Mucosa of rectum (tissue), 2 donors: ENCODE measurements around the gene LAMC3.

Experiments
- H3K27ac ChIP-seq, 2 donors: one replicate each; pipeline ENCODE4 v1.7.0; 2013; ENCODE audit warnings: inconsistent platforms in 2 of 2, low read depth in 2 of 2, low read length in 2 of 2
- H3K27me3 ChIP-seq, 2 donors: one replicate each; pipeline ENCODE4 v1.7.0; 2013; ENCODE audit warnings: low read length in 2 of 2; ENCODE audit not compliant: control insufficient read depth in 2 of 2, insufficient read depth in 2 of 2
- H3K36me3 ChIP-seq, 2 donors: one replicate each; pipeline ENCODE4 v1.7.0; 2013; ENCODE audit warnings: low read length in 2 of 2; ENCODE audit not compliant: control insufficient read depth in 2 of 2, insufficient read depth in 2 of 2
- H3K4me1 ChIP-seq, 2 donors: one replicate each; pipeline ENCODE4 v1.7.0; 2013; ENCODE audit warnings: low read length in 2 of 2, mild to moderate bottlenecking in 1 of 2; ENCODE audit not compliant: control insufficient read depth in 2 of 2, insufficient read depth in 2 of 2
- H3K4me3 ChIP-seq, 2 donors: one replicate each; pipeline ENCODE4 v1.7.0; 2013; ENCODE audit warnings: low read length in 2 of 2
- H3K9ac ChIP-seq, 2 donors: one replicate each; pipeline ENCODE4 v1.7.0; 2013; ENCODE audit warnings: low read length in 2 of 2, low read depth in 1 of 2, mild to moderate bottlenecking in 1 of 2
- H3K9me3 ChIP-seq, 2 donors: one replicate each; pipeline ENCODE4 v1.7.0; 2013; ENCODE audit warnings: low read length in 2 of 2; ENCODE audit not compliant: control insufficient read depth in 2 of 2
- donor health status: healthy.
- donor health status: Normal muscosa, but diverticular disease.

The LAMC3 gene

DNA sequence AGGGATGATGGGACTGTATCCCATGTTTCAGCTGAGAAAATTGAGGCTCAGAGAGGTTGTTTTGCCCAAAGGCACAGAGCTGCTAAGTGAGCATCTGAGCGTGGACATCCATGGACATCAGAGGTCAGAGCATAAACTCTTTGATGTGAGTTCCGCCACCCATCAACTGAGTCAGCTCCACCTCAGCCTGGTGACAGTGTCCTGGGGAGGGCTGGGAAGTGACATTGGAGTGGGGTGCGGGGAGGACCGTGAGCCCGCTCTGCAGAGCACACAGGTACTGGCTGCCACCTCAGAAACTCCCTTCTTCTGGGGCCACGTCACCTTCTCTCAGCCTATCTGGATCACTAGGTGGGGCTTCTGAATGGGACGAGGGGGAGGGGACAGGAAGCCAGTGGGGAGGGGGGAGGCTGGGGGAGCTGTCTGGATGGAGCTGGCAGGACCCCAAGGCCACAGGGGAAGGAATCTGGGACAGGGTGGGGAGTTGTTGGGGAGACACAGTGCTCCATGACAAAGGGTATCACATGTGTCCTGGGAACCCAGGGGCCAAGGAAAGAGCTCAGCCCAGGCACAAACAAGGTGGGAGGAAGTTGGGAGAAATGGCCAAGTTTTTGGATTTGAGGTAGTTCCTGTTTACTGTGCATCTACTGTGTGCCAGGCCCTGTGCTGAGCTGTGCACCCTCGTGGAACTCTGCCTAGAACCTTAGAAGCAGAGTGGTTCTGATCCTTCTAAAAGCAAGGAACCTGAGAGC, 2.5 kb downstream of the LAMC3 start:
- H3K9me3 ChIP-seq: no peaks in the 10 kb centered on the region
- H3K36me3 ChIP-seq: no peaks in the 10 kb centered on the region
- H3K27ac ChIP-seq: no peak overlapping the region
- H3K9ac ChIP-seq: no peak overlapping the region
- H3K4me3 ChIP-seq: no peak overlapping the region
- peaks cover 6 to 32% of the 10 kb centered on the region in 2 donors for H3K27me3 ChIP-seq
- H3K4me1 ChIP-seq: no peaks in the 10 kb centered on the region

DNA sequence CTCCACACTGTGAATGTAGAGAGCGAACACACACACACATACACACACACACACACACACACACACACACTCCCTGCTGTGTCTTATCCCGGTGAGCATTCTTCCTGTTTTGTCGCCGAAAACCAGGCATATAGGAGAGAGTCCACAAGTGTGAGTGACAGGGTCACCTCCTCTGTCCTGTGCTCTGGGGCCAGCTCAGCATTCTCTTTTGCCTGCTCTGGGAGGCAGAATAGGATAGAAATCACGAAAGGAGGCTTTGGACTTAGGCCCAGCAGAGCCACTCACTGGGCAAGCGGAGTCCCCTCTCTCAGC, 3.0 kb downstream of the LAMC3 start:
- Histone ChIP-seq H3K27ac (no peak overlapping the region), H3K9me3 (no peaks in the 10 kb centered on the region), H3K27me3 (peaks cover 6 to 32% of the 10 kb centered on the region in 2 donors), H3K4me3 (no peak overlapping the region), H3K36me3 (no peaks in the 10 kb centered on the region), H3K9ac (no peak overlapping the region), H3K4me1 (no peaks in the 10 kb centered on the region)

DNA sequence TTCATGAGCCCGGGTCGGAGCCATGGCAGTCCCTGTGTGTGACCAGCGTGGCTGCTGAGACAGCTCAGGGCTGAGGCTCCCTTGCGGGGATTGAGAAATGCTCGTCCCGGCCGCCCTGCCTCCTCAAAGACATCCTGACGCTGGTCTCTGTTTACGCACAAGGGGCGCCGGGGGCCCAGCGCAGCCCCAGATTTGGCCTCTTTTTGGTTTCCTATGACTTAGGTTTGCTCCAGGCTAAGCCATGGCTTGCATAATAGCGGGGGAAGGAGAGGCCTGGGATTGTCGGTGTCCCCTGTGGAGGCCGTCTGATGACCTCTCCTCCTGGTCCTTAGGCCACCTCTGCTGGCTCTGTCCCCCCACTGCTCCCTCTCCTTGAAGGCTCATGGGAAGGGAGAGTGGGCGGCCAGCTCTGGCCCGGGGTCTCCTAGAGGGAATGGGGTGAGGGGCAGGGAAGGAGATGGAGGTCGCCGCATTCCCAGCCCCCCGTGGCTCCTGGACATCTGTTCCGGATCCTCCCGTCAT, 3.5 kb downstream of the LAMC3 start:
- Histone ChIP-seq H3K4me3 (no peak overlapping the region), H3K27ac (no peak overlapping the region), H3K36me3 (no peaks in the 10 kb centered on the region), H3K27me3 (peaks cover 6 to 32% of the 10 kb centered on the region in 2 donors), H3K9me3 (no peaks in the 10 kb centered on the region), H3K4me1 (no peaks in the 10 kb centered on the region), H3K9ac (no peak overlapping the region)

- peaks cover 6 to 32% of the 10 kb centered on the region in 2 donors for H3K27me3 ChIP-seq
- H3K9me3 ChIP-seq: no peaks in the 10 kb centered on the region
- no peaks in the 10 kb centered on the region for H3K4me1 ChIP-seq
- no peak overlapping the region for H3K9ac ChIP-seq
- no peak overlapping the region for H3K4me3 ChIP-seq
- no peak overlapping the region for H3K27ac ChIP-seq
- no peaks in the 10 kb centered on the region for H3K36me3 ChIP-seq
Measured at GRCh38 chr9:131013015-131013755, 4.2 kb downstream of the LAMC3 start.

DNA sequence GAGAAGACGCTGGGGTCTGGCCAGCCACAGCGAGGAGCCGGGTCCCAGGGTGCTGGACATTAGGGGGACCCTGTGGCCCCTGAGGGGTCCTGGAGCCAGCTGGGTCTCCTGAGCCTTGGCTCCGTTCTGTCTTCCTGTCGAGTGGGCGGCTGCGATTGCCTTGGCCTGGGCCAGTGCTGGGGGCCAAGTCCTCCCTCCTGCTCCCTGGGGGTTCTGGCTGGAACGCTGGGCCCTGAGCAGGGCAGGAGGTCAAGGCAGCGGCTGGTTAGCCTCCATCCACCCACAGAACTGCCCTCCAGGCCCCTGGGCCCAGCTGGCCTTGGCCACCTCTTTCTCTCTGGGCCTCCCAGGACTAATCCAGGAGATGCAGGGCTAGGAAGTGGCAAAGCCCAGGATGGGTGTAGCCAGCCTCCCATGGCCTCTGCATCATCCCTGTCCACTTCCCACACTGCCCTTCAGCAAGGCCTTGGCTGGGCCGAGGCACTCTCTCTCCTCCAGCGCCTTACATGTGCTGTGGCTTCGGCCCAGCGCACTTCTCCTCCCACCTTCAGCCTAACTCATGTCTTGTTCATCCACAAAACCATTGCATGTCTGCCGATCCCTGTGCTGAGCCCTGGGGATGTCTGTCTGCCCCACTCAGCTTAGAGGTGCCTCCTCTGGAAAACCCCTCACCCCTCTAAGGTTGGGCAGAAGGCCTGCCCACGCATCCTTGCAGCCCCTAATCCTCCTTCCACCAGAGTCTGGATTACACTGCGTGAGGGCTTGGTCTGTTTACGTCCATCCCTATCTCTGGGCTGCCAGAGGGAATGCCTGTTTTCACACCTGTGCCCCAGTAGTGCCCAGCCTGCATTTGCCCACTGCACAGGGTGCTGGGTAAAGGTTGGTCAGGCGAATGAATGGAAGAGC, 5.0 kb downstream of the LAMC3 start:
- H3K36me3 ChIP-seq: no peaks in the 10 kb centered on the region
- no peak overlapping the region for H3K9ac ChIP-seq
- no peak overlapping the region for H3K27ac ChIP-seq
- no peaks in the 10 kb centered on the region for H3K9me3 ChIP-seq
- H3K4me3 ChIP-seq: no peak overlapping the region
- peaks cover 3 to 29% of the 10 kb centered on the region in 2 donors for H3K27me3 ChIP-seq
- H3K4me1 ChIP-seq: no peaks in the 10 kb centered on the region

DNA sequence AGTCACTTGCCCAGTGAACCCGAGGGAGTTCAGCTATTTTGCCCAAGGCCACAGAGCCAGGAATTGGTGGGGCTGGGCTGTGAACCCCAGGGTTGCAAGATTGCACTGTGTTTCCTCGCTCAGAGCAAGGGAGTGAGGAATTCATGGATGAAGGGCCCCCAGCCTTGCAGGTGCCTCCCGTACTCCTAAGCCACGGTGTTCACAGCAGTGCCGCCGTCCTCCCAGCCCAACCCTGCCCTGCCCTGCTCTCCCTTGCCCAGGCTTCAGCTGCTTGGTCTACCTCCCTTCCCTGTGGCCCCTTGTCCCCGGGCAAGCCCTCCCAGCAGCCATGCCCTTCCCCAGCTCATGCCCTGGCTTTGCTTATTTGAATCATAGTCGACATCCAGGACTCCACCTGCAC, 6.1 kb downstream of the LAMC3 start:
- no peak overlapping the region for H3K27ac ChIP-seq
- H3K4me3 ChIP-seq: no peak overlapping the region
- no peak overlapping the region for H3K9ac ChIP-seq
- H3K36me3 ChIP-seq: no peaks in the 10 kb centered on the region
- peaks cover 3 to 22% of the 10 kb centered on the region in 2 donors for H3K27me3 ChIP-seq
- H3K4me1 ChIP-seq: no peaks in the 10 kb centered on the region
- no peaks in the 10 kb centered on the region for H3K9me3 ChIP-seq

GRCh38 chr9:131015876-131016397, 7.0 kb downstream of the LAMC3 start:
- Histone ChIP-seq H3K4me1 (no peaks in the 10 kb centered on the region), H3K36me3 (no peaks in the 10 kb centered on the region), H3K27ac (no peak overlapping the region), H3K27me3 (peaks cover 3 to 14% of the 10 kb centered on the region in 2 donors), H3K9me3 (no peaks in the 10 kb centered on the region), H3K9ac (no peak overlapping the region), H3K4me3 (no peak overlapping the region)

DNA sequence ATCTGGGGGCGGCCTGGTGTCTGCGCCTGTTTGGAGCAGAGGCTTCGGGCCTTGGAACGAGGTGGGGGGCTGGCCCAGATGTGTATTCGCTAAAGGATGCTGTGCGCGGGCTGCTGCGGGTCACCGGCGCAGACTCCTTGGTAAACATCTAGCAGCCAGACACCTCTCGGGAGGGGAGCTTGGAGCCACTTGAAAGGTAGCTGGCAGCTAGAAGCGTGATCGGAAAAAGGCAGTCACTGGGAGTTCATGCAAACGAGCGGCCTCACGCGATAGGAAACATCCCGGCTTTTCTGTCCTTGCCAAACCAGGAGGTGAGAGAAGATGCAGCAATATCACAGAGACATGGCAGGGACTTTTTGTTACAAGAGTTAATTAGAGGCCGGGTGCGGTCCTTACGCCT, 8.1 kb downstream of the LAMC3 start:
- no peak overlapping the region for H3K4me3 ChIP-seq
- H3K27me3 ChIP-seq: peaks cover 3 to 8% of the 10 kb centered on the region in 2 donors
- H3K36me3 ChIP-seq: no peaks in the 10 kb centered on the region
- H3K4me1 ChIP-seq: no peaks in the 10 kb centered on the region
- no peaks in the 10 kb centered on the region for H3K9me3 ChIP-seq
- H3K27ac ChIP-seq: no peak overlapping the region
- H3K9ac ChIP-seq: no peak overlapping the region

DNA sequence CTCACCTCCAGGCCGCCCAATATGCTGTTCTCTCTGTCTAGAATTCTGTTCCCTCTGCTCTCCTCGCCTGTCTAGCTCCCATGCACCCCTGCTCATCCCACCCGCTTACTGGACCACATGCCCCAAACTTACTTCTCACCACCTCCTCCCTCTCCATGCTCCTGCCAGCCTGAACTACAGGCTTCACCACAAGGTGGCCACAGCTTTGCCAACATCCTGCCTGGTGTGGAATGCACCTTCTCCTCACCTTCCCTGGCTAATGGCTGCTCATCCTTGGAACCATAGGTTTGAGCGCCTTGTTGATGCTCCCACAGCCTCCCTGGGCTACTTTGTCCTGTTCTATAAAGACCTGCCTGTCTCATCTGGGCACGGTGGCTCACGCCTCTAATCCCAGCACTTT, 9.6 kb downstream of the LAMC3 start:
- Histone ChIP-seq H3K4me1 (no peaks in the 10 kb centered on the region), H3K4me3 (no peak overlapping the region), H3K27me3 (peaks cover 3% of the 10 kb centered on the region in 2 donors), H3K36me3 (no peaks in the 10 kb centered on the region), H3K27ac (no peak overlapping the region), H3K9me3 (no peaks in the 10 kb centered on the region), H3K9ac (no peak overlapping the region)
